H1 (cell line): ENCODE data around the gene DPM2. TPM values are rescaled to one million over a fixed set of nuclear protein-coding genes. Genes with fewer than 3 reads are reported as not detected.

Experiments used
- CBX8 ChIP-seq: fragments of 300-800, 300-1000 bp; sonication (generic); IDR thresholded peaks from 2 replicates; pipeline ENCODE4 v1.7.1; 2016; ENCODE audit warnings: low read depth, low read length, borderline replicate concordance
- CHD7 ChIP-seq: fragments of 300-600 bp; sonication (generic); IDR thresholded peaks from 2 replicates; pipeline ENCODE4 v1.7.1; 2012; ENCODE audit warnings: low read length, moderate library complexity, mild to moderate bottlenecking, inconsistent platforms; ENCODE audit not compliant: insufficient replicate concordance
- EGR1 ChIP-seq: IDR thresholded peaks from 2 replicates; pipeline ENCODE4 v1.6.1; 2011; ENCODE audit warnings: low read depth, low read length, borderline replicate concordance
- EZH2 ChIP-seq: fragments of 200-600 bp; sonication (generic); IDR thresholded peaks from 2 replicates; pipeline ENCODE4 v1.7.1; 2012; ENCODE audit warnings: low read depth, mild to moderate bottlenecking, moderate library complexity, low read length, inconsistent platforms; ENCODE audit not compliant: severe bottlenecking
- NANOG ChIP-seq: IDR thresholded peaks from 2 replicates; pipeline ENCODE4 v1.6.1; 2011; ENCODE audit warnings: low read length, low read depth, mild to moderate bottlenecking, inconsistent platforms; ENCODE audit not compliant: insufficient read depth, poor library complexity, severe bottlenecking
- POLR2AphosphoS5 ChIP-seq: IDR thresholded peaks from 2 replicates; pipeline ENCODE4 v1.6.1; 2011; ENCODE audit warnings: low read depth, low read length
- SIN3A ChIP-seq, 2 experiments: IDR thresholded peaks in 1 of 2; conservative IDR thresholded peaks in 1 of 2; 2 replicates each; pipeline ENCODE4 v1.6.1; 2011 to 2012; ENCODE audit warnings: low read length in 2 of 2, improper control_type of control experiment in 1 of 2, low read depth in 1 of 2, mild to moderate bottlenecking in 1 of 2
- ZNF274 ChIP-seq: IDR thresholded peaks from 2 replicates; pipeline ENCODE4 v1.7.0; 2012; ENCODE audit warnings: low read length, borderline replicate concordance; ENCODE audit errors: extremely low read depth
- polyA plus RNA-seq, 7 experiments: library from polyadenylated mRNA; depleted of rRNA in 3 of 7; stranded (reverse) in 5 of 7; unstranded in 2 of 7; fragments of >200 nt in 5 of 7; fragments of 200-250 nt in 2 of 7; gene quantifications; 1 replicate in 5 of 7; 2 replicates in 1 of 7; 4 replicates in 1 of 7; pipeline versions ENCODE4 v1.2.1 to v1.2.3, GENCODE V29; 2011 to 2013; ENCODE audit warnings: missing spikeins in 2 of 7, mixed read lengths in 2 of 7
- total RNA-seq: library from RNA; stranded (reverse); fragmentation: NEBNext Ultra II Directional; extraction: Animal tissue kit (Norgen Biotek cat#: 25700); gene quantifications from 2 replicates; pipeline ENCODE4 v1.2.1, GENCODE V29; 2021

The DPM2 gene
- total and polyA plus RNA-seq, 2 of the 8 experiments (the other 6 are each of a cell fraction or from before 2014, with no cell fraction given) = 45.4 to 95.4 TPM

- no peak for TF ChIP-seq CHD7
- no peak for TF ChIP-seq EZH2
- TF ChIP-seq ZNF274 = no peak
- TF ChIP-seq NANOG = no peak
- no peak for TF ChIP-seq SIN3A (conservative IDR thresholded peaks at IDR 0.05 in 1 of 2, IDR thresholded peaks at IDR 0.05 in 1 of 2; ENCODE audit: low read depth in 1 of 2, low read length in 2 of 2)
- TF ChIP-seq POLR2AphosphoS5 = no peak
- TF ChIP-seq CBX8 = no peak
- TF ChIP-seq EGR1 = no peak
- TF ChIP-seq, all 59 proteins: peak for 0
Measured at GRCh38 chr9:127920794-127921193, 16.9 kb downstream of the DPM2 start (continued).
